ENCODE results near the gene ERC2.

DNA sequence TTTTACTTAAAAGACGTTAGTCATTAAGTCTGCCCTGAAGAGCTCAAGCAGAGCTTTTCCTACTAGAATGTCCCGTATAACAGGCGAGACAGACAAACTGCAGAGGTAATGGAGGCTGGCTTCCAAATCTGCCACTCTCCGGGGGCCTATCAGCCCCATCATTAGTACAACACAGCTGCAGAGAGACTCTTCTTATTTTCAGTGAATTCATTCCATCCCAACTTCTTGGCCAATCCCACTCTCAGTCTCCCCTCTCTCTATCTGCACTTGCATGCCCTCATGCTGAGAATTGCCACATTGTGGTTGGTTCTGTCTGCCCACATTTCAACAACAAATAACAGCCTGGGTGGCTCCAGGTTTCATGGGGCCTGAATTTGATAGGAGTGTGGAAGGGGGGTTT lies 412.7 kb downstream of the ERC2 start:
- TF ChIP-seq EP300 (IDR thresholded peaks at IDR 0.05; ENCODE audit: borderline replicate concordance), result no peak
- TF ChIP-seq YY1 (IDR thresholded peaks at IDR 0.05; ENCODE audit: low read depth), result no peak
- no peak for TF ChIP-seq RAD21 (IDR thresholded peaks at IDR 0.05; ENCODE audit: low read depth)
- no peak for TF ChIP-seq CREB1 (IDR thresholded peaks at IDR 0.05; ENCODE audit: low read depth)
- TF ChIP-seq, protein P1, sequence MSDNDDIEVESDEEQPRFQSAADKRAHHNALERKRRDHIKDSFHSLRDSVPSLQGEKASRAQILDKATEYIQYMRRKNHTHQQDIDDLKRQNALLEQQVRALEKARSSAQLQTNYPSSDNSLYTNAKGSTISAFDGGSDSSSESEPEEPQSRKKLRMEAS (IDR thresholded peaks at IDR 0.05), result no peak
- no peak for TF ChIP-seq EGR1 (IDR thresholded peaks at IDR 0.05)
- TF ChIP-seq, protein P2, sequence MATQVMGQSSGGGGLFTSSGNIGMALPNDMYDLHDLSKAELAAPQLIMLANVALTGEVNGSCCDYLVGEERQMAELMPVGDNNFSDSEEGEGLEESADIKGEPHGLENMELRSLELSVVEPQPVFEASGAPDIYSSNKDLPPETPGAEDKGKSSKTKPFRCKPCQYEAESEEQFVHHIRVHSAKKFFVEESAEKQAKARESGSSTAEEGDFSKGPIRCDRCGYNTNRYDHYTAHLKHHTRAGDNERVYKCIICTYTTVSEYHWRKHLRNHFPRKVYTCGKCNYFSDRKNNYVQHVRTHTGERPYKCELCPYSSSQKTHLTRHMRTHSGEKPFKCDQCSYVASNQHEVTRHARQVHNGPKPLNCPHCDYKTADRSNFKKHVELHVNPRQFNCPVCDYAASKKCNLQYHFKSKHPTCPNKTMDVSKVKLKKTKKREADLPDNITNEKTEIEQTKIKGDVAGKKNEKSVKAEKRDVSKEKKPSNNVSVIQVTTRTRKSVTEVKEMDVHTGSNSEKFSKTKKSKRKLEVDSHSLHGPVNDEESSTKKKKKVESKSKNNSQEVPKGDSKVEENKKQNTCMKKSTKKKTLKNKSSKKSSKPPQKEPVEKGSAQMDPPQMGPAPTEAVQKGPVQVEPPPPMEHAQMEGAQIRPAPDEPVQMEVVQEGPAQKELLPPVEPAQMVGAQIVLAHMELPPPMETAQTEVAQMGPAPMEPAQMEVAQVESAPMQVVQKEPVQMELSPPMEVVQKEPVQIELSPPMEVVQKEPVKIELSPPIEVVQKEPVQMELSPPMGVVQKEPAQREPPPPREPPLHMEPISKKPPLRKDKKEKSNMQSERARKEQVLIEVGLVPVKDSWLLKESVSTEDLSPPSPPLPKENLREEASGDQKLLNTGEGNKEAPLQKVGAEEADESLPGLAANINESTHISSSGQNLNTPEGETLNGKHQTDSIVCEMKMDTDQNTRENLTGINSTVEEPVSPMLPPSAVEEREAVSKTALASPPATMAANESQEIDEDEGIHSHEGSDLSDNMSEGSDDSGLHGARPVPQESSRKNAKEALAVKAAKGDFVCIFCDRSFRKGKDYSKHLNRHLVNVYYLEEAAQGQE (IDR thresholded peaks at IDR 0.05; ENCODE audit: low read depth), result no peak
- no peak for TF ChIP-seq FOXM1 (IDR thresholded peaks at IDR 0.05; ENCODE audit: borderline replicate concordance, low read depth)
- TF ChIP-seq NFIC (IDR thresholded peaks at IDR 0.05), result no peak
- no peak for TF ChIP-seq ZBTB7A (IDR thresholded peaks at IDR 0.05; ENCODE audit: low read depth)

Measured in Ishikawa (cell line).